ENCODE measurements around the gene H1-8.
"Not testable (repeated sequence)": the region's sequence is repeated elsewhere in the genome, so short reads cannot be mapped to it uniquely, and the experiment has no call there.

H1-8 gene

DNA sequence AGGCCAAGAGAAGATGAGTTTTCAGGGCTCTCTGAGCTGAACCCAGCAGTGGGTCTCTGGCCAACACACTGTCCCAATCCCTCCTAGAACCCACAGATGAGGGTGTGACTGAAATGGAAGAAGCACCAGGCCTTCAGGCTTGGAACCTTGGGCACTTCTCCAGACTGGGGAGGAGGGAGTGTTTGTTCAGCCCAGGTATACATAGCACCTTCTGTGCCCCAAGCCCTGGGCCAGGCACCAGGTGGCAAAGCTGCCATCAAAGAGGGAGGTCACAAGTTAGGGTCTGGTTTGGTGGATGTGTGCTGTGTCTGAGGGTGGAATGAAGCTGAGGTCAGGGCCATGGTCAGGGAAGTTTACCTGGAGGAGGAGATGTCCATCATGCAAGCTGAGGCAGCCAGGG is 30.4 kb upstream of the H1-8 start:
- DNase-seq = no peak
- intact Hi-C loops (cut with DNase I) = no loop called here

DNA sequence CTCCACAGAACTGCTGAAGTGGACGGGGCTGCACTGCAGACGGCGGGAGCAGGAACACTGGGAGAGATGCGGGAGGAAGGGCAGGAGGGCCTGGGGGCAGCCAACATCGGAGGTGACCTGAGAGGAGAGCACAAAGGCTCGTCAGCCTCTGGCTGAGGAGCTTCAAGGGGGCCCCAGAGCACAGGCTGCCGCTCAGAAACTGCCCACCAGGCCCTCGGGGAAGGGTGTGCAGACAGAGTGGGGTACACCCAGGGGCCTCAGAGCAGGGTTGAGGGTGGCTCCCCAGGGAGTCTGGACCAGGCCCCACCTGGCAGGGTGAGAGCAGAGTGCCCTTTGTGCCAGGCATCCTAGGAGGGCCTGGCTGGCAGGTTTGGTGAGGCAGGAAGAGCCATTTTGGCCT is 29.3 kb upstream of the H1-8 start:
- no peak for DNase-seq
- intact Hi-C loops (cut with DNase I) = no loop called here

DNA sequence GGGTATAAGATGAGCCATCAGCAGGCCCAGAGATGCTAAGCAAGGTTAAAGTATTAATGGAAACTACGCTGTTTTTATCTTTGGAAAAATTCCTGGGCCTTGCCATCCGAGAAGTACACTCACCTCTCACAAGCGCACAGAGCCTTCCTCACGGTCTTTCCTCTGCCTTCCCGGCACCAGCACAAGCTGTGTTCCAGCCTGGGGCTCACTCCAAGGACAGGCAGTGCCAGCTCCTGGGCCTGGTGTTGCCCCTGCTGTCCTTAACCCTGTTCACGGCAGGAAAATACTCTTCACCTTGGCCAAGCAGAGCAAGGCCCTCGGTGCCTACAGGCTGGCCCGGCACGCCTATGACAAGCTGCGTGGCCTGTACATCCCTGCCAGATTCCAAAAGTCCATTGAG is 28.9 kb upstream of the H1-8 start:
- intact Hi-C loops (cut with DNase I) = no loop called here
- DNase-seq = peak in 1 of 42 donors; percentile 20

DNA sequence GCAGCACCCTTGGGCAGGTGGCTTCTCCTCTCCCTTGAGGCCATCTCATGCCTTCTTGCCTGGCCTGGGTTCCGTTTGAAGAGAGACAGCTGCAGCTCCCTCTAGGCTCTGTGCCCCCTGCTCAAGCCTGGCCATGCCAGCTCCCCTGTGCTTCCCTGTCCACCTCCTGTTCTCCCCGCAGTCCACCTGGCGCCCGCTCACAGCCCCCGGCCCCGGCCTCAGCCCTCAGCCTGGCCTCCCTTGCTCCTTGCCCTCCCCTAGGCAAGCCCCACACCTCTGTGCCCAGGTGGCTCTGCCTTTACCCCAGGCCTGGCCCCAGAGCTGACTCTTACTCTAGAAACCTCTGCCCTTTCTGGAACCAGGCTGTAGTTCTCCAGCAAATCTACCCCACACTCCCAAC is 28.4 kb upstream of the H1-8 start:
- intact Hi-C loops (cut with DNase I) = no loop called here
- DNase-seq = no peak

DNA sequence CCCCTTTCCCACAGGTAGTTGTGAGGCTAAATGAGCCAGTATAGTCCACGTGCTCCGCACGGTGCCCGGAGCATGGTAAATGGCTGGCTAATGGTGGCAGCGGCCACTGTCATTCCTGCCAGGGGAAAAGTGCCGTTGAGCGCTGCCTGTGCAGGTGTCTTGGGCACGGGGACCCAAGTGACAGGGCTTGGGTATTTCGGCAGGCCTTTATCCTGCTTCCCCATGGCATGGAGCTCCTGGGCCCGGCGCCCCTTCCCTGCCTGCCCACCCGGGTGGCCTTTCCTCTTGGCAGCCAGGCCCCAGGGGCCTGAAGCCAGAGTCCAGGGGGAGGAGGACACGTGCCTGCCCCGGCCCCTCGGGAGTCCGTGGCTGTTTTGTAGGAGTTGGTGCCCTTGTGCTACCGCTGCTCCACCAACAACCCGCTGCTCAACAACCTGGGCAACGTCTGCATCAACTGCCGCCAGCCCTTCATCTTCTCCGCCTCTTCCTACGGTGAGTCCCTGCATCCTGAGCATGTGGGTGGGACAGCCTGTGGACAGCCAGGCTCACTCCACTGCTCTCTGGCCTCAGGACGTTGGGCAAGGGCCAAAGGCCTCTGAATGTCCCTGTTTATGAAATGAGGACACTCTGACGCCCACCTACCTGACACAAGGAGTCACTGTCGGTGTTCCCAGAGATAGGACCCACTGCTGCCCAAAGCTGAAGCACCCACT is 27.7 kb upstream of the H1-8 start:
- intact Hi-C loops (cut with DNase I); DNase-seq: not testable (repeated sequence)

DNA sequence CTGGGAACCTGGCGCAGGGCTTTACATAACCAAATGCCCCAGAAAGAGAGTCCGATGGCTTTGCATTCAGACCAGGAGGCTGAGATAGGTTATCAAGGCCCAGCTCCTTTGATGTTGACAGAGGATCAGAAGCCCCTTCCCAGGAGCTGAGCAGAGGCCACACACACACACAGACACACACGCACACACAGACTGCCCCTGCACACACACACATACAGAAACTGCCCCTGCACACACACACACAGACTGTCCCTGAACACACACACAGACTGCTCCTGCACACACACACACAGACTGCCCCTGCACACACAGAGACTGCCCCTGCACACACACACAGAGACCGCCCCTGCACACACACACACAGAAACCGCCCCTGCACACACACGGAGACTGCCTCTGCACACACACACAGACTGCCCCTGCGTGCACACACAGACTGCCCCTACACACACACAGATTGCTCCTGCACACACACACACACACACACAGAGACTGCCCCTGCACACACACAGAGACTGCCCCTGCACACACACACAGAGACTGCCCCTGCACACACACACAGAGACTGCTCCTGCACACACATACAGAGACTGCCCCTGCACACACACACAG is 27.0 kb upstream of the H1-8 start:
- DNase-seq; intact Hi-C loops (cut with DNase I): not testable (repeated sequence)

DNA sequence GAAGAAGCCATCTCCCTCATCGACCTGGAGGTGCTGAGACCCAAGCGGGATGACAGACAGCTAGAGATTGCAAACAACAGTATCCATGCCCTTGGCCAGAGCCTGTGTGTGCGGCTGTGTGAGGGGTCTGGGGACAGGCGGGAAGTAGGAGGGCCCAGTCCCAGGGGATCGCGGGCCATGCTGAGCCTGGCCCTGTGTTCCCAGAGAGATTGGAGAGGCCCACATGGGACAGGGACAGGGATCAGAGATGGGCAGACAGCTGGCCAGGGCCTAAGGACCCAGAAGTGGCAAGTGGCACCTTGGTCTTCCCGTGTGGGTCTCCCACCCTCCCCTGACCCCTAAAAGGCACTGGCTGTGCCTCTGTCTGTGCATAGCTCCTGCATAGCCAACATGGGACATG is 25.5 kb upstream of the H1-8 start:
- intact Hi-C loops (cut with DNase I) = no loop called here
- no peak for DNase-seq

DNA sequence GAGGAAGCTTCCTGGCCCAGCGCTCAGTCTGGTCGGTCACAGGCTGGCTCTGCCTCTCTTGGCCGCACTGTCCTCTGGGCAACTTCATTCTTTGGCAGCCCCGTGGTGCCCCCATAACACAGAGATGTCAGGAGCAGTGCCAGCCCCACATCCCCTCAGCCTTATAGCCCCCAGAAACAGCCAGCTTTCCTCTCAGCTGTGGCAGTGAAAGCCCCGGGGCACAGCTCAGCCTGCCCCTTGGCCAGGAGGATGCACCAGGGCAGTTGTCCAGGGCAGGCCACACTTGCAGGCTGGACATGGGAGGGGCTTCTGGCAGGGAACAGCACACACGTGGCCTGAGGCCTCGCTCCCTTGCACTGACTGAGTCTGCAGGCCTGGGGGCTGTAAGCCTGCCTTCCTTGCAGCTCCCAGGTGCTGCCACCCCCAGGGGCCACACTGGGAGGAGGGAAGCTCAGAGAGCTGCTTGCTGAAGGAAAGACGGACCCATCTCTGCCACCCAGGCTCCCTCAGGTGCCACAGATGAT is 24.9 kb upstream of the H1-8 start:
- intact Hi-C loops (cut with DNase I) = no loop called here
- no peak for DNase-seq

DNA sequence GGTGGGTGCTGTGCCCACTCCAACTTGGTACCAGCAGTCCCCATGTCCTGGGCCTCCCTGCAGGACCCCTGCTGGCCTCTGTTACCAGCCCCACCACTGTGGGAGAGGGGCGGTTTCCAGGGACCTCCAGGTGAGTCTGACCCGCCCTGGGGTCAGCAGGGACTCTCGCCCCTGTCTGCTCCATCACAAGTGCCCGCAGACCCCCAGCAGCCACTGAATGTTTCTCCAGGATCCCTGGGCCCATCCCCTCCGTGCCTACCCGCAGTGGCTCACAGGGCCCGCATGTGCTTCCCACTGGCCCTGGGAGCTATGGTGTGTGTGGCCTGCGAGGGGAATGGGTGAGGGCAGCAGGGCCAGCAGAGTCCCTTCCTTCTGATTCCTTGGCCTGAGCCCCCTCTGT is 24.4 kb upstream of the H1-8 start:
- DNase-seq = no peak
- intact Hi-C loops (cut with DNase I) = no loop called here

DNA sequence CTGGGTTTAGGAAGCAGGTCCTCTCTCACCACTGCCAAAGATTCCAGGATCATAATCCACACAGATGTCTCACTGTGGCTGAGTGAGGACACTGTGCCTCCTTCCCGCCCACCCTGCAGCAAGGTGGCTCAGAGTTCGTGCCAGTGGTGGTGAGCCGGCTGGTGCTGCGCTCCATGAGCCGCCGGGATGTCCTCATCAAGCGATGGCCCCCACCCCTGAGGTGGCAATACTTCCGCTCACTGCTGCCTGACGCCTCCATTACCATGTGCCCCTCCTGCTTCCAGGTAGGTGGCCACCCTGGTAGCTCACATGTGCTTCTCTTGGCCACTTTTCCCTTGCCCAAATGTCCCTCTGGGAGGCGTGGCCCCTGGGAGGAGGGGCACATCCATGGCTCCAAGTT is 23.5 kb upstream of the H1-8 start:
- DNase-seq = no peak
- intact Hi-C loops (cut with DNase I) = no loop called here

DNA sequence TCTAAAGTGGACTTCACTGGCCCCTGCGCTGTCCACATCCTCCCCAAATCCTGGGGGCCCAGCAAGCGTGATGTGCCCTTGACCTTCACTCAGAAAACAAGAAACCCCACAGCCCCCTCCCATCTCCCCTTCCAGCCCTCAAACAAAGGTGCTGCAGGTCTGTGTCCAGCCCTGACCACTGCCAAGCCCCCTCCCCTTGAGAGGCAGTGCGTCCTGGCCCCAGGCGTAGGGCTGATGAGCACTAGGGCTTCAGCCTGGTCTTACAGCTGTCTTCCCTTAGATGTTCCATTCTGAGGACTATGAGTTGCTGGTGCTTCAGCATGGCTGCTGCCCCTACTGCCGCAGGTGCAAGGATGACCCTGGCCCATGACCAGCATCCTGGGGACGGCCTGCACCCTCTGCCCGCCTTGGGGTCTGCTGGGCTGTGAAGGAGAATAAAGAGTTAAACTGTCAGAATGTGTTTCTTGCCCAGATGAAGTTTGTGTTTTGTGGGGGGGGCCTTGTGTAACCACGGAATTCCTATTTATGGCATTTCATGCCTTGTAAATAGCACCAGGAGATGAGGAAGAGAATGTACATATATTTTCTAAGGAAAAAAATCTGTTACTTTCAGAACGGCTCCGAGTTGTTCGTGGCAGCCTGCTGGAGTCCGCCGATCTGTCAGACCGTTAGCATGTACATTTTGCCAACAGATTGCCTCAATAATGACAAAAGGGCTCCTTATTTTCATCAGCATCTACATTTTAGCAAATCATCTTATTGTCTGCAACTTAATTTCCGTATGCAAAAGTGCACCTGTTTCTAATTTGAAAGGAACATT is 22.9 kb upstream of the H1-8 start:
- intact Hi-C loops (cut with DNase I) = no loop called here

DNA sequence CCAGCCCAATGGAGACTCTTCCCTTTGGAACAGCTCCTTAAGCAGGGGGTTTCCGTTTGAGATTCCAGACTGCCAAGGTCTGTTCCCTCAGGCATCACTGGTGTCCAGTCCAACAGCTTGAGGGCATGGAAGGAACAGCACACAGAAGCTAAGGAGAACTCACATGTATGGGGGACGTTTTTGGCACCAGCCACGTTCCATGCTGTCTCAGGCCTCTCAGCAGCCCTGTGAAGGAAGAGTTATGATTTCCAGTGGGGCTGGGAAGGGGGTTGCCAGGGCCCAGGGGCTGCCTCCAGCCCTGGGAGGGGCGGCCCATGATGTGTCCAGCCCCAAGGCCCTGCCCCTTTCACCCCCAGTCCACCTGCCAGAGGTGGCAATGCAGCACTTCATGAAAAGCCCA is 22.0 kb upstream of the H1-8 start:
- intact Hi-C loops (cut with DNase I) = no loop called here
- no peak for DNase-seq

More for the DNA sequence above, 22.9 kb upstream of the H1-8 start:
- no peak for DNase-seq

DNA sequence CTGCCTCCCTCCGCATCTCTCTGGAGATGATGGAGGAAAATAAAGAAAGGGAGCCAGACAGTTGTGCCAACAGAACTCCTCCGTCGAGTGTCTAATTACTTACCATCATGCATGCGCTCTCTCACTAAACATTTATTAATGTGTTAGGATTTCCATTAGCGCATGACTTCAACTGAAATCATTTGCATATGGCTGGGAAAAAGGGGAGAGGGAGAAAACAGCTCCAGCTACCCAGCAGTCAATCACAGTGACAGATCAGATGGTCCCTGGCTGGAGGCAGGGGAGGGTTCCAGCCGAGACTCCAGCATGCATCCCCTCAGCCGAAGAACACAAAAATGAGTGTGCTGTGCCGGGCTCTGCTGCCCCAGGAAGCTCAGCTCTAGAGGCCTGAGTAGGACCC is 21.4 kb upstream of the H1-8 start:
- no peak for DNase-seq

DNA sequence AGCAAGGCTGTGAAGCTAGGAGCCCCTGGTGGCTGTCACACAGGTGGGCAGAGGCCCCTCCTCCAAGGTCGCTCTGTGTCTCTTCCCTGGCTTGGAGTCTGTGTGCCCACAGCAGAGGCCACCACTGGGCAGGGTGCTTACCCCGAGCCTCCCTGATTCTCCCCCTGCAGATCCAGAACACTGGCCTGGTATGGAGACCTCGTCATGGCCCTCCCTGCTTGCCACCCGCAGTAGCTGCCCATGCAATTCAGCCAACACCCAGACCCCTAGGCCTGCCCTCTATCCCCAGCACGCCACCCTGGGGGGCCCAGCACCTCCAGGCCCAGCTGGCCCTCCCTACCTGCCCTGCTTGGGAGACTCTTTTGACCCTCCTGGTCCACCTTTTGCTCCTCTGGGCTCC is 20.0 kb upstream of the H1-8 start:
- no peak for DNase-seq
- intact Hi-C loops (cut with DNase I) = no loop called here

More for the DNA sequence above, 21.4 kb upstream of the H1-8 start:
- intact Hi-C loops (cut with DNase I) = no loop called here

DNA sequence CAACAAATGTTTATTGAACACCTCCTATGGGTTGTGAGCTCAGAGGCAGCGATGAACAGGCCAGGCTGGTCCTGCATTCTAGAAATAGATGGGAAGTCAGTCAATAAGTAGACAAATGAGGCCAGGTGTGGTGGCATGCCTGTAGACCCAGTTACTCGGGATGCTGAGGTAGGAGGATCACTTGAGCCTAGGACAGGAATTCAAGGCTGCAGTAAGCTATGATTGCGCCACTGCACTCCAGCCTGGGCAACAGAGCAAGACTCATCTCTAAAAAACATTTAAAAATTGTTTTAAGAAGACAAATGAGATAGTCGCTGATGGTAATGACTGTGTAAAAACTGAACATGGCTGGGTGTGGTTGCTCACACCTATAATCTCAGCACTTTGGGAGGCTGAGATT is 18.9 kb upstream of the H1-8 start:
- intact Hi-C loops (cut with DNase I) = no loop called here
- no peak for DNase-seq

DNA sequence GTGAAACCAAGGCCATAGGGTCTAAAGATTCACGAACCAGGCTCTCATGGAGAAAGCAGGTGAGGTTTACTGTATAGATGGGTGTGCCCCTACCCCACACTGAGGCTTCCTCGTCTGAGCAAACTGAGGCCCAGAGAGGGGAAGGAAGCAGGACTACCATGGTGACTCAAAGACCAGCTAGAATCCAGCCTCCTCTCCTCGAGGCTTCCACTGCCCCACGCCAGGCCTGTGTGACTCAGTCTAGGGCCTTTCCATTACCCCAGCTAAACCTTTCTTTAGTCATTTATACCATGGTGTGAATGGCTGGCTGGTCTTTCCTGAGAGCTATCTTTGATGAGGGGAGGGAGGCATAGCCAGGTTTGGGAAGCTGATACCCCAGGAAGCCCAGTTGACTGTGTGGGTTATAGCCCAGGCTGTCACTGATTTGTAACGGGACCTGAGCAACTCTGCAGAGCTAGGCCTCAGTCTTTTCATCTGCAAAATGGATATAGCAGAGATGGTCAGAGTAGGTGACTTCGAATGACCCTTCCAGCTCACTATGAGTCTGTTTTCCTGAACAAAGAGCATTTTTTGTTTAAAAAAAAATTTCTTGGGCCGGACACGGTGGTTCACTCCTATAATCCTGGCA is 17.5 kb upstream of the H1-8 start:
- intact Hi-C loops (cut with DNase I) = no loop called here
- no peak for DNase-seq

DNA sequence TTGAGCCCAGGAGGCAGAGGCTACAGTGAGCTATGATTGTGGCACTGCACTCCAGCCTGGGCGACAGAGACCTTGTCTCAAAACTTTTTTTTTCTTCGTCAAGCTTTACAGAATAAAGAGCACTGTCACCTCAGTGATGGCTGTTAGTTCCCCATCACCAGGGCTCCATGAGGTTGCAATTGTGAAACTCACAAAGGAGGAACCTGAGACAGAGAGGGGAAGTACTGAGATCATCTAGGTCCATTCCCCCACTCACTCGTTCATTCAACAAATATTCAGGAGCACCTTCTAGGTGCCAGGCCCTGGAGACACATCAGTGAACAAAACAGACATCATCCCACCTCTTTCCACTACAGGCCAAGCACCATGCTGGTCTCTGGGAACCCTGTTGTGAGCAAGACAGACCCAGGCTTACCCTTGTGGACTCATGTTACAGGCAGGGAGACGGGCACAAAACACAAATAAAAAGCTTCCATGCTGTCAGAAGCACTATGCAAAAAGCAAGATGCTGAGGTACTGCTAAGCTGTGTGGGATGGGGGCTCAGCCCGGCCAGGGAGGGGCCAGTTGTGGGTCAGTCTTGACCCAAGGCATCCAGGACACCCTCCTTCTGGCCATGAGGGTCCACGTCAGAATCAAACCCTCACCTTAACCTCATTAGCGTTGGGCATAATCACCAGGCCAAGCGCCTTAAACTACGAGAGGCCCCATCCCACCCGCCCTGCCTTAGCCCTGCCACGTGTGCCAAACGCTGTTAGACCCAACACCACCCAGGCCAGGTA is 16.7 kb upstream of the H1-8 start:
- peak in 1 of 42 donors; percentile 19 for DNase-seq
- intact Hi-C loops (cut with DNase I) = no loop called here

DNA sequence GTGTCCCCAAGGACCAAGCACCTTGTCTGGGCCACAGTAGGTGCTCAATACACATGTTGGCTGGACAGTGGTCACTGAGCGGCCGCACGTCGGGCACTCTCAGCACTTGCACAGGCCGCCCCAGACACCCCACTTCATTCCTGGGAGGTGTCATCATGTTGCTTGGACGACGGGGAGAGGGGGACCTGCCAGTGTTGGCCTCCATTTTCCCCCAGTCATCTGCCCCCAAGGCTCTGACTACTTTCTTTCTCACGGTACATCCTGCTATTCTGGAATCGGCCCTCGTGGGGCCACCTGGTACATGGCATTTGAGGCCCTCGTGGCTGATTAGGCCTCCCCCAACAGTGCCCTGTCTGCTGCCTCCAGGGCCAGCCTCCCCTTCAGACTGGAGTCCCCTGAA is 15.7 kb upstream of the H1-8 start:
- DNase-seq = no peak
- intact Hi-C loops (cut with DNase I) = no loop called here

DNA sequence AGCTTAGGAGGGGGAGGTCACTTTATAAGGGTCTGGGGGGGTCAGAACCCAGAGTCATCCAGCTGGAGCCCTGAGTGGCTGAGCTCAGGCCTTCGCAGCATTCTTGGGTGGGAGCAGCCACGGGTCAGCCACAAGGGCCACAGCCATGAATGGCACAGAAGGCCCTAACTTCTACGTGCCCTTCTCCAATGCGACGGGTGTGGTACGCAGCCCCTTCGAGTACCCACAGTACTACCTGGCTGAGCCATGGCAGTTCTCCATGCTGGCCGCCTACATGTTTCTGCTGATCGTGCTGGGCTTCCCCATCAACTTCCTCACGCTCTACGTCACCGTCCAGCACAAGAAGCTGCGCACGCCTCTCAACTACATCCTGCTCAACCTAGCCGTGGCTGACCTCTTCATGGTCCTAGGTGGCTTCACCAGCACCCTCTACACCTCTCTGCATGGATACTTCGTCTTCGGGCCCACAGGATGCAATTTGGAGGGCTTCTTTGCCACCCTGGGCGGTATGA is 14.3 kb upstream of the H1-8 start, which contains the start of gene RHO:
Gene RHO (plus strand): TSS at position 51 of the 512 bp plus-strand sequence. CDS start 95 bp downstream, at position 146.
- intact Hi-C loops (cut with DNase I) = no loop called here
- DNase-seq = no peak
